ENCODE data around the gene SMC1A.
"Not testable (repeated sequence)": the region's sequence is repeated elsewhere in the genome, so short reads cannot be mapped to it uniquely, and the experiment has no call there.

Gene SMC1A

GRCh38 chrX:53422086-53422860 is at the start of gene SMC1A:
Gene SMC1A (minus strand): TSS chrX:53422654. CDS start chrX:53422600, 54 bp downstream.
- Histone ChIP-seq H3K27ac (peak within 1 kb of the TSS; percentile 98), H3K36me3 (ENCODE audit: insufficient read depth, low read length) (peaks cover 20% of the 10 kb centered on the region), H3K4me3 (peak within 1 kb of the TSS; percentile 84), H3K9ac (ENCODE audit: insufficient read length) (peak within 1 kb of the TSS; percentile 99), H3K9me3 (ENCODE audit: low read depth, low read length) (no peaks in the 10 kb centered on the region)
- no peak for TF ChIP-seq EZH2 (IDR thresholded peaks at IDR 0.05)
- peak; percentile 64 for TF ChIP-seq FOXP2 (optimal IDR thresholded peaks at IDR 0.05; ENCODE audit: control extremely low read depth, extremely low read length, insufficient read depth)
- peak; percentile 80 for TF ChIP-seq POLR2AphosphoS5 (IDR thresholded peaks at IDR 0.05; ENCODE audit: borderline replicate concordance, low read depth, low read length)
- DNase-seq (ENCODE audit: low read depth, low spot score) = peak; percentile 93

DNA sequence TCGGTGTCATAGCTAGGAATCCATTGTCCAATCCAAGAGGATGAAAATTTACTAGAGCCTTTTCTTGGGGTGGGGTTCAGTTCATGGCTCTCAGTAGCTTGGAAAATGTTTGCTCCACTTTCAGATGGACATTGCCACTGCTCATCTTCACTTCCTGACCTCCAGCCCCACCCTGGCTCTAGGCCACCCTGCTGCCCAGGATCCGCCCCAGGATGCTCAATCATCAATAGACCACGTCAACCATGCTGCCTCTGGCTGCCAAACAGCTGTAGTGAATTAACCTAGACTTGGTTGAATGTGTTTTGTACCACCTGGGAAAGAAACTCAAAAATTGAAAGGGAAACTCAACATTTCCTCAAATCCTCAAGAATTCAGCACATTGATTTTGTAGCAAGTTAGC is 48.9 kb upstream of the SMC1A start:
- no peak overlapping the region for H3K9ac ChIP-seq (ENCODE audit: insufficient read length)
- H3K4me3 ChIP-seq = no peak overlapping the region
- H3K36me3 ChIP-seq (ENCODE audit: insufficient read depth, low read length) = no peaks in the 10 kb centered on the region
- H3K9me3 ChIP-seq (ENCODE audit: low read depth, low read length) = no peaks in the 10 kb centered on the region
- no peak for DNase-seq (ENCODE audit: low read depth, low spot score)
- H3K27ac ChIP-seq = no peak overlapping the region
- TF ChIP-seq FOXP2 (optimal IDR thresholded peaks at IDR 0.05; ENCODE audit: control extremely low read depth, extremely low read length, insufficient read depth) = no peak
- TF ChIP-seq EZH2 (IDR thresholded peaks at IDR 0.05) = no peak
- no peak for TF ChIP-seq POLR2AphosphoS5 (IDR thresholded peaks at IDR 0.05; ENCODE audit: borderline replicate concordance, low read depth, low read length)

DNA sequence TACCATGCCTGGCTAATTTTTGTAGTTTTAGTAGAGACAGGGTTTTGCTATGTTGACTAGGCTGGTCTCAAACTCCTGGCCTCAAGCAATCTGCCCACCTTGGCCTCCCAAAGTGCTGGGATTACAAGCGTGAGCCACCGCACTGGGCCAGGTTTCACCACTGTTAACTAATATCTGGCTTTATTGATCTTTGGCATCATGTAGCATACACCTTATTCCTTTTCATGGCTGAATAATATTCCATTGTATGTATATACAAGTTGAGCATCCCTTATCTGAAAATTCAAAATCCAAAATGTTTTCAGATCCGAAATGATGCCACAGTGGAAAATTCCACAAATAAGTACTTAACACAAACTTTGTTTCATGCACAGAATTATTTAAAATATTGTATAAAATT is 46.2 kb upstream of the SMC1A start:
- H3K9me3 ChIP-seq (ENCODE audit: low read depth, low read length); DNase-seq (ENCODE audit: low read depth, low spot score); H3K4me3 ChIP-seq; H3K27ac ChIP-seq; H3K9ac ChIP-seq (ENCODE audit: insufficient read length); H3K36me3 ChIP-seq (ENCODE audit: insufficient read depth, low read length): not testable (repeated sequence)

DNA sequence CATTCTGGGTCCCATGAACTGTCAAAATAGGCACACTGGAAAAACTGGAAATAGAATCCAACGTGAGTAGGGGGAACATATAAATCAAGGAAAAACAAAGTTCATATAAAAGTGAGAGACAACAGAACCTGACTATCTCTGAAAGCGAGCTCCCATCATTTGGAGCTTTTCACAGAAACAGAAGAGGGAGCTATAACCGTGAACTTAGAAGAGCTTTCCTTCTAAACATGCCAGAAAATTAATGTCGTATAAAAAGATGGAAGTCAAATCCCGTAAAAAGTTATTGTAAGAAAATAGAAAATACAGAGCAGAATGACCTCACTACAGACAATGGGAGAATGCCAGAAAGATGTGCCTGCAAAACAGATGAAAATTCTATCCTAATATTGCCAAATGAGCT is 35.6 kb upstream of the SMC1A start:
- H3K27ac ChIP-seq = no peak overlapping the region
- DNase-seq (ENCODE audit: low read depth, low spot score) = no peak
- no peaks in the 10 kb centered on the region for H3K9me3 ChIP-seq (ENCODE audit: low read depth, low read length)
- TF ChIP-seq FOXP2 (optimal IDR thresholded peaks at IDR 0.05; ENCODE audit: control extremely low read depth, extremely low read length, insufficient read depth) (no peak), POLR2AphosphoS5 (IDR thresholded peaks at IDR 0.05; ENCODE audit: borderline replicate concordance, low read depth, low read length) (no peak), EZH2 (IDR thresholded peaks at IDR 0.05) (no peak)
- H3K9ac ChIP-seq (ENCODE audit: insufficient read length) = no peak overlapping the region
- no peak overlapping the region for H3K4me3 ChIP-seq
- H3K36me3 ChIP-seq (ENCODE audit: insufficient read depth, low read length) = no peaks in the 10 kb centered on the region

GRCh38 chrX:53456254-53456653 is 33.8 kb upstream of the SMC1A start:
- no peak for DNase-seq (ENCODE audit: low read depth, low spot score)
- no peak overlapping the region for H3K27ac ChIP-seq
- TF ChIP-seq POLR2AphosphoS5 (IDR thresholded peaks at IDR 0.05; ENCODE audit: borderline replicate concordance, low read depth, low read length) = no peak
- no peak for TF ChIP-seq FOXP2 (optimal IDR thresholded peaks at IDR 0.05; ENCODE audit: control extremely low read depth, extremely low read length, insufficient read depth)
- no peak for TF ChIP-seq EZH2 (IDR thresholded peaks at IDR 0.05)

DNA sequence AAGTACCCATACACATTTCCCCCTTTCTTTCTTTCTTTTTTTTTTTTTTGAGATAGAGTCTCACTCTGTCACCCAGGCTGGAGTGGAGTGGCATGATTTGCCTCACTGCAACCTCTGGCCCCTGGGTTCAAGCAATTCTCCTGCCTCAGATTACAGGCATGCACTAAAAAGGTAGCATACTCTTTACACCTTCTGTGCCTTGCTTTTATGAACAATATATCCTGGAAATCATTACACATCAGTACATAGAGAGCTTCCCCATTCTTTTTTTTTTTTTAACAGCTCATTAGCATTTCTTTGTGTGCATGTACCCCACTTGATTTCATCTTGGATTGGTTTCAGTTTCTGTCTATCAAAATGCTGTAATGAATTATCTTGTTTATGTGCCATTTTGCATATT is 30.4 kb upstream of the SMC1A start:
- TF ChIP-seq FOXP2 (optimal IDR thresholded peaks at IDR 0.05; ENCODE audit: control extremely low read depth, extremely low read length, insufficient read depth) (no peak), EZH2 (IDR thresholded peaks at IDR 0.05) (no peak), POLR2AphosphoS5 (IDR thresholded peaks at IDR 0.05; ENCODE audit: borderline replicate concordance, low read depth, low read length) (no peak)
- H3K9me3 ChIP-seq (ENCODE audit: low read depth, low read length) = no peaks in the 10 kb centered on the region

More at GRCh38 chrX:53456254-53456653, 33.8 kb upstream of the SMC1A start:
- no peak overlapping the region for H3K9ac ChIP-seq (ENCODE audit: insufficient read length)
- H3K4me3 ChIP-seq = no peak overlapping the region
- no peaks in the 10 kb centered on the region for H3K9me3 ChIP-seq (ENCODE audit: low read depth, low read length)
- no peaks in the 10 kb centered on the region for H3K36me3 ChIP-seq (ENCODE audit: insufficient read depth, low read length)

DNA sequence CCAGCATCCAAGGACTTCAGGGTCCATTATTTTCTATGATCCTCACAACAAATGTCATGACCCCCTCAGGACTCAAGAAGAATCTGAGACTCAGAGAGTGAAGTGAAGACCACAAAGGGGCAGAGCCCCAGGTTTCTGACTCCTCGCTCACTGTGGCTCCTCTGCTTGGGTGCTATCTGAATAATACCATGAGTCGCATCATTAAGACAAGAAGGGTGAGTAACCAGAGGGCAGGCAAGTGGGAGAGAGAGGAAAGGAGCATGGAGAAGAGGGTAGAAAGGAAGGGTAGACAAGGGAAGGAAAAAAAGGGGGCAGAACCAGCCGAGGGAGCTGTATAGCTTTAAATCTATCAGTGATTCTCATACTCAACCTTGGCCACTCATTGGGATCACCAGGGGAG is 27.2 kb upstream of the SMC1A start:
- DNase-seq (ENCODE audit: low read depth, low spot score) = no peak
- no peaks in the 10 kb centered on the region for H3K36me3 ChIP-seq (ENCODE audit: insufficient read depth, low read length)
- H3K4me3 ChIP-seq = no peak overlapping the region
- H3K9ac ChIP-seq (ENCODE audit: insufficient read length) = no peak overlapping the region
- no peaks in the 10 kb centered on the region for H3K9me3 ChIP-seq (ENCODE audit: low read depth, low read length)
- H3K27ac ChIP-seq = no peak overlapping the region
- TF ChIP-seq FOXP2 (optimal IDR thresholded peaks at IDR 0.05; ENCODE audit: control extremely low read depth, extremely low read length, insufficient read depth) (no peak), POLR2AphosphoS5 (IDR thresholded peaks at IDR 0.05; ENCODE audit: borderline replicate concordance, low read depth, low read length) (no peak), EZH2 (IDR thresholded peaks at IDR 0.05) (no peak)

More for the DNA sequence above, 30.4 kb upstream of the SMC1A start:
- DNase-seq (ENCODE audit: low read depth, low spot score) = no peak
- no peak overlapping the region for H3K4me3 ChIP-seq
- no peak overlapping the region for H3K27ac ChIP-seq
- no peaks in the 10 kb centered on the region for H3K36me3 ChIP-seq (ENCODE audit: insufficient read depth, low read length)
- H3K9ac ChIP-seq (ENCODE audit: insufficient read length) = no peak overlapping the region

DNA sequence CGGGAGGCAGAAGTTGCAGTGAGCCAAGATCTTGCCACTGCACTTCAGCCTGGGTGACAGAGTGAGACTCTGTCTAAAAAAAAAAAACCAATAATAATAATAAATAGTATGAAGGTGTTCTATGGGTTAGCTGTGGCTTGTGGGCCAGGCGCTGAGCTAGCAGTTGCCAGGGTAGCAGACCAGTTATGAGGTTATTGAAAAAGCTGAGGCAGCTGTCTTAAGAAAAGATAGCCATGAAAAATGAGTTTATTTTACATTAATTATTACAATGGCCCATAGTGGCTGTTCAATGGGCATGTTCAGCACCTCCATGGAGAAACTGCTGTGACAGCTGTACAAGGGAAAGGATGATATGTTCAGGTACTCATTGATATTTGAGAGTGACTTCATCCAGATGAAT is 25.0 kb upstream of the SMC1A start:
- DNase-seq (ENCODE audit: low read depth, low spot score) = no peak
- Histone ChIP-seq H3K36me3 (ENCODE audit: insufficient read depth, low read length) (no peaks in the 10 kb centered on the region), H3K9ac (ENCODE audit: insufficient read length) (no peak overlapping the region), H3K4me3 (no peak overlapping the region), H3K9me3 (ENCODE audit: low read depth, low read length) (no peaks in the 10 kb centered on the region), H3K27ac (no peak overlapping the region)
- TF ChIP-seq POLR2AphosphoS5 (IDR thresholded peaks at IDR 0.05; ENCODE audit: borderline replicate concordance, low read depth, low read length) = no peak
- no peak for TF ChIP-seq EZH2 (IDR thresholded peaks at IDR 0.05)
- no peak for TF ChIP-seq FOXP2 (optimal IDR thresholded peaks at IDR 0.05; ENCODE audit: control extremely low read depth, extremely low read length, insufficient read depth)

GRCh38 chrX:53445977-53446376 is 23.5 kb upstream of the SMC1A start:
- Histone ChIP-seq H3K4me3 (no peak overlapping the region), H3K9ac (ENCODE audit: insufficient read length) (no peak overlapping the region), H3K27ac (no peak overlapping the region), H3K36me3 (ENCODE audit: insufficient read depth, low read length) (no peaks in the 10 kb centered on the region), H3K9me3 (ENCODE audit: low read depth, low read length) (no peaks in the 10 kb centered on the region)
- DNase-seq (ENCODE audit: low read depth, low spot score) = no peak
- TF ChIP-seq POLR2AphosphoS5 (IDR thresholded peaks at IDR 0.05; ENCODE audit: borderline replicate concordance, low read depth, low read length) = no peak
- TF ChIP-seq EZH2 (IDR thresholded peaks at IDR 0.05) = no peak
- no peak for TF ChIP-seq FOXP2 (optimal IDR thresholded peaks at IDR 0.05; ENCODE audit: control extremely low read depth, extremely low read length, insufficient read depth)
